Retinal pigment epithelial cell (primary cell): Measurements from ENCODE around the gene PYCARD.
A peak's percentile ranks its signal among the peaks of the same experiment; 100 is the strongest.
"Not testable (repeated sequence)": the region's sequence is repeated elsewhere in the genome, so short reads cannot be mapped to it uniquely, and the experiment has no call there.

Experiments
- DNase-seq: peaks from one replicate; pipeline ENCODE4 v3.0.0-alpha.2; 2010; ENCODE audit warnings: low read depth
- H3K4me3 ChIP-seq: 2 replicates; pipeline ENCODE4 v1.5.1; 2011; ENCODE audit warnings: mild to moderate bottlenecking, low read length, control low read depth, moderate library complexity
- TF ChIP-seq, protein P1 (sequence below): conservative IDR thresholded peaks from 2 replicates; pipeline ENCODE4 v1.5.1; 2011; ENCODE audit warnings: low read depth, low read length, control low read depth, inconsistent platforms

Gene PYCARD

GRCh38 chr16:31202414-31203375 is at the start of gene PYCARD:
Gene PYCARD (minus strand): TSS chr16:31202760. CDS start chr16:31202690, 70 bp downstream.
- no peak for DNase-seq
- TF ChIP-seq, protein P1, sequence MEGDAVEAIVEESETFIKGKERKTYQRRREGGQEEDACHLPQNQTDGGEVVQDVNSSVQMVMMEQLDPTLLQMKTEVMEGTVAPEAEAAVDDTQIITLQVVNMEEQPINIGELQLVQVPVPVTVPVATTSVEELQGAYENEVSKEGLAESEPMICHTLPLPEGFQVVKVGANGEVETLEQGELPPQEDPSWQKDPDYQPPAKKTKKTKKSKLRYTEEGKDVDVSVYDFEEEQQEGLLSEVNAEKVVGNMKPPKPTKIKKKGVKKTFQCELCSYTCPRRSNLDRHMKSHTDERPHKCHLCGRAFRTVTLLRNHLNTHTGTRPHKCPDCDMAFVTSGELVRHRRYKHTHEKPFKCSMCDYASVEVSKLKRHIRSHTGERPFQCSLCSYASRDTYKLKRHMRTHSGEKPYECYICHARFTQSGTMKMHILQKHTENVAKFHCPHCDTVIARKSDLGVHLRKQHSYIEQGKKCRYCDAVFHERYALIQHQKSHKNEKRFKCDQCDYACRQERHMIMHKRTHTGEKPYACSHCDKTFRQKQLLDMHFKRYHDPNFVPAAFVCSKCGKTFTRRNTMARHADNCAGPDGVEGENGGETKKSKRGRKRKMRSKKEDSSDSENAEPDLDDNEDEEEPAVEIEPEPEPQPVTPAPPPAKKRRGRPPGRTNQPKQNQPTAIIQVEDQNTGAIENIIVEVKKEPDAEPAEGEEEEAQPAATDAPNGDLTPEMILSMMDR: no peak
- H3K4me3 ChIP-seq: peak within 1 kb of the TSS; percentile 54

DNA sequence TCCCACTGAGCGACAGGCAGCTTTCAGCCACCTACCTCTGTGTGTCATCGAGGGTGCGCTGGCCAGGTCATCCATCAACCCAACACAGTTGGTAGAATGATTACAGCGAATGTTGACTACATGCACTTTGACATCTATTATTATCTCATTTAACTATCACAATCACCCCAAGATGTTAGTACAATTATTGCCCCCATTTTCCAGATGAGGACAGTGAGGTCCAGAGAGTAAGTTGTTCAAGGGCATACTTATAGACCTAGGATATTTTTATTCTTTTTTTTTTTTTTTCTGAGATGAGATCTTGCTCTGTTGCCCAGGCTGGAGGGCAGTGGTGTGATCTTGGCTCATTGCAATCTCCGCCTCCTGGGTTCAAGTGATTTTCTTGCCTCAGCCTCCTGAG is 48.9 kb upstream of the PYCARD start:
- H3K4me3 ChIP-seq: no peak overlapping the region
- DNase-seq: no peak
- TF ChIP-seq, protein P1: no peak

GRCh38 chr16:31250782-31251384 is 48.3 kb upstream of the PYCARD start:
- TF ChIP-seq, protein P1: no peak
- DNase-seq: no peak
- no peak overlapping the region for H3K4me3 ChIP-seq

- no peak overlapping the region for H3K4me3 ChIP-seq
- TF ChIP-seq, protein P1: no peak
- no peak for DNase-seq
Observed at GRCh38 chr16:31248344-31248743, 45.8 kb upstream of the PYCARD start.

- no peak overlapping the region for H3K4me3 ChIP-seq
- DNase-seq: no peak
- TF ChIP-seq, protein P1: no peak
Observed at GRCh38 chr16:31246296-31246695, 43.7 kb upstream of the PYCARD start.

DNA sequence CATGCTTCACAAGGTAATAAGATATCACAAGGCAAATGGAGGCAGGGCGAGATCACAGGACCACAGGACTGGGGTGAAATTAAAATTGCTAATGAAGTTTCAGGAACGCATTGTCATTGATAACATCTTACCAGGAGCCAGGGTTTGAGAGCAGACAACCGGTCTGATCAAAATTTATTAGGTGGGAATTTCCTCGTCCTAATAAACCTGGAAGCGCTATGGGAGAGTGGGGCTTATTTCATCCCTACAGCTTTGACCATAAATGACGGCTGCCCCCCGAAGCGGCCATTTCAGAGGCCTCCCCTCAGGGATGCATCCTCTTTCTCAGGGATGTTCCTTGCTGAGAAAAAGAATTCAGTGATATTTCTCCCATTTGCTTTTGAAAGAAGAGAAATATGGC is 43.0 kb upstream of the PYCARD start:
- not testable (repeated sequence) for DNase-seq, H3K4me3 ChIP-seq

GRCh38 chr16:31243734-31244670 is 41.4 kb upstream of the PYCARD start:
- no peak for DNase-seq
- H3K4me3 ChIP-seq: no peak overlapping the region
- TF ChIP-seq, protein P1: no peak
